ENCODE data around the gene LSG1. TPM values are rescaled to one million over a fixed set of nuclear protein-coding genes. Genes with fewer than 3 reads are reported as not detected.

The LSG1 gene
- 15.6 and 23.1 TPM in 2 replicates for total RNA-seq

GRCh38 chr3:194671900-194672808, at the start of gene LSG1:
Gene LSG1, minus strand, starts transcription at chr3:194672191. Its CDS starts 29 bp downstream, at chr3:194672162.

GRCh38 chr3:194685718-194686413, 13.9 kb upstream of the LSG1 start, which contains the start of gene FAM43A:
Gene FAM43A, plus strand, starts transcription at chr3:194685883. Its CDS starts 944 bp downstream, at chr3:194686827.

GRCh38 chr3:194633349-194634004, 38.5 kb downstream of the LSG1 start, which contains the start of gene TMEM44:
Gene TMEM44, minus strand, starts transcription at chr3:194633419. Its CDS starts 204 bp downstream, at chr3:194633215.

Other genes starting within 250 kb of the LSG1 start
- 86.2 and 152 TPM in 2 replicates for gene ATP13A3, start 185.2 kb downstream of the LSG1 start, total RNA-seq
- 5.1 and 15.0 TPM in 2 replicates for gene TMEM44, start 38.8 kb downstream of the LSG1 start, total RNA-seq
- 15.5 and 27.0 TPM in 2 replicates for gene FAM43A, start 13.7 kb upstream of the LSG1 start, total RNA-seq